K562 (cell line): ENCODE results near the gene MPG.

Source experiments
- CTCF ChIP-seq, 3 experiments: IDR thresholded peaks in 2 of 3; conservative IDR thresholded peaks in 1 of 3; 2 replicates each; pipeline ENCODE4 v1.5.1; 2011 to 2012; ENCODE audit warnings: low read length in 3 of 3, mild to moderate bottlenecking in 3 of 3, control low read depth in 2 of 3, improper control_type of control experiment in 1 of 3, inconsistent platforms in 1 of 3, low read depth in 1 of 3, mixed read lengths in 1 of 3, moderate library complexity in 1 of 3; ENCODE audit not compliant: insufficient read depth in 2 of 3
- EP300 ChIP-seq: IDR thresholded peaks from 2 replicates; pipeline ENCODE4 v1.6.1; 2012; ENCODE audit warnings: low read length, improper control_type of control experiment
- KLF1 ChIP-seq: fragments of 450-650 bp; IDR thresholded peaks from 2 replicates; pipeline ENCODE4 v1.6.1; 2016; ENCODE audit warnings: missing genetic modification characterization, missing compliant biosample characterization
- LCOR ChIP-seq: sonication (generic); formaldehyde crosslinking; IDR thresholded peaks from 2 replicates; pipeline ENCODE4 v1.8.0; 2022; ENCODE audit warnings: mild to moderate bottlenecking, missing genetic modification reagents
- POLR2A ChIP-seq: fragments of 450-650 bp; conservative IDR thresholded peaks from 2 replicates; pipeline ENCODE4 v1.6.1; 2016
- ZBTB33 ChIP-seq: sonication (generic); formaldehyde crosslinking; IDR thresholded peaks from 2 replicates; pipeline ENCODE4 v1.8.1; 2023; ENCODE audit warnings: mild to moderate bottlenecking, missing genetic modification reagents
- ZNF449 ChIP-seq: fragments of 250-450 bp; sonication (Bioruptor Pico); IDR thresholded peaks from 2 replicates; pipeline ENCODE4 v1.8.0; 2022; ENCODE audit warnings: moderate library complexity, mild to moderate bottlenecking, inconsistent platforms
- ZNF551 ChIP-seq: fragments of 250-450 bp; sonication (Bioruptor Pico); IDR thresholded peaks from 2 replicates; pipeline ENCODE4 v1.5.0; 2021; ENCODE audit warnings: mild to moderate bottlenecking, moderate library complexity
- TF ChIP-seq, protein P1 (sequence below): sonication (generic); formaldehyde crosslinking; IDR thresholded peaks from 2 replicates; pipeline ENCODE4 v1.8.0; 2022; ENCODE audit warnings: mild to moderate bottlenecking, low read depth, missing genetic modification reagents

DNA sequence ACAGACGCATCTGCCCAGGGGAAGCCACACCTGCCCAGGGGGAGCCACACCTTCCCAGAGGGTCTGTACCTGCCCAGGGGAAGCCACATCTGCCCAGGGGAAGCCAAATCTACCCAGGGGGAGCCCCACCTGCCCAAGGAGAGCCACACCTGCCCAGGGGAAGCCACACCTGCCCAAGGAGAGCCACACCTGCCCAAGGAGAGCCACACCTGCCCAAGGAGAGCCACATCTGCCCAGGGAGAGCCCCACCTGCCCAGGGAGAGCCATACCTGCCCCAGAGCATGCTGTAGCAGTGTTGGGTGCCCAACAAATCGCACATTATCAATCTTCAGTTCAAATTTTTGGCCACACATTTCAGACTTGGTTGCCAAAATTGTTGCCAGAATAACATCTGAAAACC lies 40.8 kb downstream of the MPG start:
- no peak for TF ChIP-seq KLF1 (tag)
- no peak for TF ChIP-seq ZBTB33 (CRISPR knock-in tag)
- TF ChIP-seq, protein P1, sequence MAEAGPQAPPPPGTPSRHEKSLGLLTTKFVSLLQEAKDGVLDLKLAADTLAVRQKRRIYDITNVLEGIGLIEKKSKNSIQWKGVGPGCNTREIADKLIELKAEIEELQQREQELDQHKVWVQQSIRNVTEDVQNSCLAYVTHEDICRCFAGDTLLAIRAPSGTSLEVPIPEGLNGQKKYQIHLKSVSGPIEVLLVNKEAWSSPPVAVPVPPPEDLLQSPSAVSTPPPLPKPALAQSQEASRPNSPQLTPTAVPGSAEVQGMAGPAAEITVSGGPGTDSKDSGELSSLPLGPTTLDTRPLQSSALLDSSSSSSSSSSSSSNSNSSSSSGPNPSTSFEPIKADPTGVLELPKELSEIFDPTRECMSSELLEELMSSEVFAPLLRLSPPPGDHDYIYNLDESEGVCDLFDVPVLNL (CRISPR knock-in tag): no peak
- TF ChIP-seq LCOR (CRISPR knock-in tag): no peak
- no peak for TF ChIP-seq POLR2A
- TF ChIP-seq ZNF449 (CRISPR knock-in tag): no peak
- TF ChIP-seq EP300: no peak
- TF ChIP-seq ZNF551: no peak
- no peak for TF ChIP-seq CTCF (IDR thresholded peaks at IDR 0.05 in 2 of 3, conservative IDR thresholded peaks at IDR 0.05 in 1 of 3; ENCODE audit: insufficient read depth in 2 of 3, low read depth in 1 of 3, low read length in 3 of 3)
